Activated CD4-positive, alpha-beta T cell treated with anti-CD3 and anti-CD28 coated beads for 48 hours (primary cell): ENCODE measurements around the gene FBL.
"Not testable (repeated sequence)": the region's sequence is repeated elsewhere in the genome, so short reads cannot be mapped to it uniquely, and the experiment has no call there.

Experiments
- DNase-seq: peaks from one replicate; pipeline ENCODE4 v3.0.0-alpha.2; 2020

The FBL gene

GRCh38 chr19:39819786-39820185, 26.4 kb downstream of the FBL start:
- no peak for DNase-seq

GRCh38 chr19:39818626-39819097, 27.5 kb downstream of the FBL start:
- DNase-seq: no peak

- DNase-seq: no peak
Observed at GRCh38 chr19:39817888-39818561, 28.2 kb downstream of the FBL start.

- DNase-seq: no peak
Observed at GRCh38 chr19:39816287-39817048, 29.7 kb downstream of the FBL start.

GRCh38 chr19:39814595-39814994, 31.6 kb downstream of the FBL start:
- DNase-seq: no peak

GRCh38 chr19:39814111-39814510, 32.1 kb downstream of the FBL start:
- not testable (repeated sequence) for DNase-seq

GRCh38 chr19:39813264-39813993, 32.8 kb downstream of the FBL start:
- DNase-seq: no peak

GRCh38 chr19:39811064-39811463, 35.1 kb downstream of the FBL start:
- DNase-seq: no peak

- no peak for DNase-seq
Observed at GRCh38 chr19:39810424-39810823, 35.8 kb downstream of the FBL start.

- DNase-seq: no peak
Observed at GRCh38 chr19:39809368-39809767, 36.8 kb downstream of the FBL start.

GRCh38 chr19:39808688-39809087, 37.5 kb downstream of the FBL start:
- DNase-seq: not testable (repeated sequence)

- no peak for DNase-seq
Observed at GRCh38 chr19:39807846-39808364, 38.3 kb downstream of the FBL start.

- DNase-seq: no peak
Observed at GRCh38 chr19:39805104-39805503, 41.1 kb downstream of the FBL start.

GRCh38 chr19:39802958-39803357, 43.2 kb downstream of the FBL start:
- no peak for DNase-seq

GRCh38 chr19:39797083-39797482, 49.1 kb downstream of the FBL start:
- no peak for DNase-seq

GRCh38 chr19:39796000-39796498, 50.1 kb downstream of the FBL start:
- DNase-seq: no peak

GRCh38 chr19:39795001-39795400, 51.2 kb downstream of the FBL start:
- no peak for DNase-seq

- DNase-seq: peak; percentile 83
Observed at GRCh38 chr19:39792999-39793546, 53.1 kb downstream of the FBL start.

GRCh38 chr19:39788244-39788643, 57.9 kb downstream of the FBL start:
- no peak for DNase-seq
